IPS-18a (cell line): ENCODE measurements around the gene RNF141.

ENCODE experiments used
- H3K27ac ChIP-seq: one replicate; pipeline ENCODE4 v1.5.1; 2013; ENCODE audit warnings: low read length
- H3K27me3 ChIP-seq: one replicate; pipeline ENCODE4 v1.6.1; 2013; ENCODE audit warnings: mild to moderate bottlenecking, low read length; ENCODE audit not compliant: control insufficient read depth, insufficient read depth
- H3K36me3 ChIP-seq: one replicate; pipeline ENCODE4 v1.6.1; 2013; ENCODE audit warnings: low read depth, low read length; ENCODE audit not compliant: control insufficient read depth
- H3K4me1 ChIP-seq: one replicate; pipeline ENCODE4 v1.6.1; 2013; ENCODE audit warnings: low read depth, low read length; ENCODE audit not compliant: control insufficient read depth
- H3K4me3 ChIP-seq: one replicate; pipeline ENCODE4 v1.5.1; 2013; ENCODE audit warnings: low read length
- H3K9ac ChIP-seq: one replicate; pipeline ENCODE4 v1.6.1; 2013; ENCODE audit warnings: mild to moderate bottlenecking, low read length, moderate library complexity
- H3K9me3 ChIP-seq: one replicate; pipeline ENCODE4 v1.6.1; 2013; ENCODE audit warnings: low read depth, low read length; ENCODE audit not compliant: control insufficient read depth

RNF141 gene

GRCh38 chr11:10474551-10474950, 66.4 kb downstream of the RNF141 start:
- Histone ChIP-seq H3K4me1 (no peaks in the 10 kb centered on the region), H3K4me3 (no peak overlapping the region), H3K27me3 (no peaks in the 10 kb centered on the region), H3K9me3 (no peaks in the 10 kb centered on the region), H3K9ac (no peak overlapping the region), H3K36me3 (no peaks in the 10 kb centered on the region), H3K27ac (no peak overlapping the region)

- H3K9ac ChIP-seq: no peak overlapping the region
- no peak overlapping the region for H3K4me3 ChIP-seq
- H3K27ac ChIP-seq: no peak overlapping the region
- no peaks in the 10 kb centered on the region for H3K27me3 ChIP-seq
- no peaks in the 10 kb centered on the region for H3K36me3 ChIP-seq
- H3K9me3 ChIP-seq: no peaks in the 10 kb centered on the region
- H3K4me1 ChIP-seq: no peaks in the 10 kb centered on the region
Observed at GRCh38 chr11:10473371-10473770, 67.6 kb downstream of the RNF141 start.

GRCh38 chr11:10462746-10463300, 78.2 kb downstream of the RNF141 start:
- H3K4me1 ChIP-seq: peaks cover 7% of the 10 kb centered on the region
- no peak overlapping the region for H3K9ac ChIP-seq
- no peaks in the 10 kb centered on the region for H3K27me3 ChIP-seq
- no peak overlapping the region for H3K4me3 ChIP-seq
- no peaks in the 10 kb centered on the region for H3K36me3 ChIP-seq
- H3K27ac ChIP-seq: no peak overlapping the region
- H3K9me3 ChIP-seq: no peaks in the 10 kb centered on the region
